Measurements from ENCODE around the gene RASGRP2.

RASGRP2 gene

DNA sequence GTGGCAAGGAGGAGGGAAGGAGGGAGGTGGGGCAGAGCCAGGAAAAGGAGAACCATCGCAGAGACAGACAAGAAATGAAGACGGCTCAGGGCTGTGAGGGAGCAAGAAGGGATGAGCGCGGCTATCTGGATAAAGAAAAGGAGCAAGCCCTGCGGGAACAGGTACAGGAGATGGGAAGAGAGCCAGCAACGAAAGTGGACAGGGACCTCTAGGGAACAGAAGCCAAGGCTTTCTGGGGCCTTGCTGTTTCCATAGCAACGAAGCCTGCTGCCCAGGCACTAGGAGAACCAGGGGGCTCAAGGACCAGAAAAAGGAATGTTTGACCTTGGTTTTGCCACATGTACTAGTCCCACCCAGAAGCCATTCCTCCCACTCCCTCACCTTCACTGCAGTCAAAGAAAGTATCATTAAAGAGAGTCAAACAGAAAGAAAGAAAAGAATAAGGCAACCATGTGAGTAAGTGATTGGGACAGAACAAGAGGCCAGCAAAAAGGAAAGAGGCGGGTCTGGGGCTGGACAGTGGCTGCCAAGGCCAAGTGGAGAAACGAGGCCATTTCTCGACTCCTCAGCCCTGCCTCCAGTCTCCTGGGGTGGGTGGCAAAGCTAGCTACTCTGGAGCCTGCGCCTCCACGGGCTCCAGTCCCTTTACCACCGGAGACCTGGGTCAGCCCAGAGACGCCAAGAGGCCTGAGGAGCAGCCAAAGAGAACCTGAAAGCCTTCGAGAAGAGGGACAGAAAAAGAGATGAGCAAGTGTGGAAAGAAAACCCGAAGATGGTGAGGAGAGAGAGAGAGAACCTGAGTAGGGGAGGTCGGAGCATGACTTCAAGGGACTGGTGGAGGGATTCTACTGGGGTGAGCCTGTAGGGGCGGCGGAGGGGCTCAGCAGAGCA, 56.1 kb downstream of the RASGRP2 start:
- TF ChIP-seq, protein P1, sequence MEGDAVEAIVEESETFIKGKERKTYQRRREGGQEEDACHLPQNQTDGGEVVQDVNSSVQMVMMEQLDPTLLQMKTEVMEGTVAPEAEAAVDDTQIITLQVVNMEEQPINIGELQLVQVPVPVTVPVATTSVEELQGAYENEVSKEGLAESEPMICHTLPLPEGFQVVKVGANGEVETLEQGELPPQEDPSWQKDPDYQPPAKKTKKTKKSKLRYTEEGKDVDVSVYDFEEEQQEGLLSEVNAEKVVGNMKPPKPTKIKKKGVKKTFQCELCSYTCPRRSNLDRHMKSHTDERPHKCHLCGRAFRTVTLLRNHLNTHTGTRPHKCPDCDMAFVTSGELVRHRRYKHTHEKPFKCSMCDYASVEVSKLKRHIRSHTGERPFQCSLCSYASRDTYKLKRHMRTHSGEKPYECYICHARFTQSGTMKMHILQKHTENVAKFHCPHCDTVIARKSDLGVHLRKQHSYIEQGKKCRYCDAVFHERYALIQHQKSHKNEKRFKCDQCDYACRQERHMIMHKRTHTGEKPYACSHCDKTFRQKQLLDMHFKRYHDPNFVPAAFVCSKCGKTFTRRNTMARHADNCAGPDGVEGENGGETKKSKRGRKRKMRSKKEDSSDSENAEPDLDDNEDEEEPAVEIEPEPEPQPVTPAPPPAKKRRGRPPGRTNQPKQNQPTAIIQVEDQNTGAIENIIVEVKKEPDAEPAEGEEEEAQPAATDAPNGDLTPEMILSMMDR (IDR thresholded peaks at IDR 0.05; ENCODE audit: extremely low read depth, missing control alignments): no peak
- no peak for DNase-seq (ENCODE audit: low spot score)

DNA sequence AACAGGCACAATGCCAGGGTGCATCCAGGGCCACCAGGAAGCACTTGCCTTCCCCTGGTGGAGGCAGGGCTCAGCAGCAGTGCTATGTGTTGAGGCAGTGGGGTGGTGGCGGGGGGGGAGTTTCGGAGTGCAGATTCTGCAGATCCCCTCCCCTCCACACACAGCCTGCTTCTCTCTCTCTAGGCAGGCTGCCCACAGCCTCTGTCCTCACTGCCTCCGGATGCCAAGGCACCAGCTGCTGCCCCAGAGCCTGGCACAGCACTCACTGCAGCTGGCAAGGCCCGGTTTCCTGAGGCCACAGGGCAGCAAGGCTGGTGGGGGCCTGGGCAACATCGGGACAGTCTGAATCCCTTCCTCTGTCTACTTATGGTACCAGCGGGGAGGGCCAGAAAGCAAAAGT, 56.7 kb downstream of the RASGRP2 start:
- TF ChIP-seq, protein P1 (IDR thresholded peaks at IDR 0.05; ENCODE audit: extremely low read depth, missing control alignments): no peak
- DNase-seq (ENCODE audit: low spot score): no peak

GRCh38 chr11:64686466-64687170, 57.3 kb downstream of the RASGRP2 start:
- TF ChIP-seq, protein P1 (IDR thresholded peaks at IDR 0.05; ENCODE audit: extremely low read depth, missing control alignments): no peak
- no peak for DNase-seq (ENCODE audit: low spot score)

GRCh38 chr11:64685536-64685935, 58.4 kb downstream of the RASGRP2 start:
- TF ChIP-seq, protein P1 (IDR thresholded peaks at IDR 0.05; ENCODE audit: extremely low read depth, missing control alignments): no peak
- DNase-seq (ENCODE audit: low spot score): no peak

DNA sequence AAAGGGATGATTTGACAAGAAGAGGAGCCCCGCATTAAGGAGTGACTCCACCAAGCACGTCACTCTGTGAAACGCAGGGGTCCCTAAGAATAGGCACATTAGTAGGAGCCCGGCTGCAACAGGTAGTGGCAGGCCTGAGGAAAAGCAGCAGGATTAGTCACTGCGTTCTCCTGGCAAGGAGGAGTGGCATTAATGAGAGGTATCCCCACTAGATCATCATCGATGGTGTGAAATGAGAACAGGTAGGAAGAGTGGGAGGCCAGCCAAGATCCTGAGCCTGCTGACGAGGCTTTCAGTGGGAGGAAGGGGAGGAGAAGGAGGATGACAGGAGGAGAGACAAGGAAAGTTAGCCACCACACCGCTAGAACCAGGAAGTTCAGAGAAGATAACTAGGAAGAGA, 59.6 kb downstream of the RASGRP2 start:
- DNase-seq (ENCODE audit: low spot score): no peak
- TF ChIP-seq, protein P1 (IDR thresholded peaks at IDR 0.05; ENCODE audit: extremely low read depth, missing control alignments): no peak

- TF ChIP-seq, protein P1 (IDR thresholded peaks at IDR 0.05; ENCODE audit: extremely low read depth, missing control alignments): no peak
- no peak for DNase-seq (ENCODE audit: low spot score)
Observed at GRCh38 chr11:64681171-64681570, 62.8 kb downstream of the RASGRP2 start.

- no peak for DNase-seq (ENCODE audit: low spot score)
- TF ChIP-seq, protein P1 (IDR thresholded peaks at IDR 0.05; ENCODE audit: extremely low read depth, missing control alignments): no peak
Observed at GRCh38 chr11:64679846-64680245, 64.1 kb downstream of the RASGRP2 start.

All from GM20000 (cell line).